Nephron (organoid): ENCODE results near the gene WBP1L.

Experiments
- H3K27ac Mint-ChIP-seq, 3 experiments: 2 replicates each; pipeline ENCODE4 v1.8.0; 2020; ENCODE audit warnings: mixed read lengths in 3 of 3, mild to moderate bottlenecking in 2 of 3, moderate library complexity in 1 of 3
- H3K27me3 Mint-ChIP-seq: 2 replicates; pipeline ENCODE4 v1.8.0; 2021; ENCODE audit warnings: low read depth, mild to moderate bottlenecking, moderate library complexity, mixed read lengths
- H3K36me3 Mint-ChIP-seq: 2 replicates; pipeline ENCODE4 v1.8.0; 2020; ENCODE audit warnings: low read depth, mixed read lengths
- H3K4me1 Mint-ChIP-seq: 2 replicates; pipeline ENCODE4 v1.8.0; 2020; ENCODE audit warnings: mixed read lengths
- H3K4me3 Mint-ChIP-seq, 3 experiments: 2 replicates each; pipeline ENCODE4 v1.8.0; 2020; ENCODE audit warnings: mild to moderate bottlenecking in 3 of 3, mixed read lengths in 3 of 3, moderate library complexity in 2 of 3
- H3K9me3 Mint-ChIP-seq: 2 replicates; pipeline ENCODE4 v1.8.0; 2020; ENCODE audit warnings: mixed read lengths
- CTCF ChIP-seq, 3 experiments: fragments of 200-600 bp; sonication (generic); IDR thresholded peaks; one replicate each; pipeline ENCODE4 v1.5.0; 2021; ENCODE audit warnings: antibody characterized with exemption in 3 of 3; ENCODE audit not compliant: unreplicated experiment in 3 of 3

WBP1L gene

DNA sequence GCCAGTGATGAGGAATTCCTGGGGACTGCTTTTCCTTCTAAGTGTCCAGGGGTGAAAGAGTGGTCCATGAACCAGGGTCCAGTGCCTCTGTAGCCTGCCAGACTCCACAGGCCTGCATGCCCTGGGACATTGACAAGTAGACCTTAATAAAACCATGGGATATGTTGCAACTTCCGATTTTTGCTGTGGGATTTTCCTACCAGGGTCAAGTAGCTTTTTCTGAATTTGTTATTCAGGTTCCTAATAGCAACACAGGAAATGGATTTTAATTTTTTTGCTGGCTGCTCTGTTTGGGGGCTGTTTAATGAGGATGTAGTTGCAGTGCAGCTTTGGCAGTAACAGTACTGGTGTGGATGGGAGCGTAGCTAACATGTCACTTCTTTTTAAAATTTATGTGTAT, 42.1 kb downstream of the WBP1L start:
- H3K36me3 Mint-ChIP-seq = peaks cover 27% of the 10 kb centered on the region
- H3K4me1 Mint-ChIP-seq = peaks cover 62% of the 10 kb centered on the region
- H3K27ac Mint-ChIP-seq = peak overlapping the region; percentile 41 to 91 (median 77)
- peaks cover 4% of the 10 kb centered on the region for H3K9me3 Mint-ChIP-seq
- H3K4me3 Mint-ChIP-seq = peak overlapping the region in 2 of 3 experiments; percentile 20 to 26
- TF ChIP-seq CTCF (IDR thresholded peaks at IDR 0.05; ENCODE audit: unreplicated experiment in 3 of 3) = no peak
- no peaks in the 10 kb centered on the region for H3K27me3 Mint-ChIP-seq

- Mint-ChIP-seq H3K27ac (peak overlapping the region; percentile 19 to 69 (median 46)), H3K27me3 (peaks cover 3% of the 10 kb centered on the region), H3K4me3 (no peak overlapping the region), H3K4me1 (peaks cover 61% of the 10 kb centered on the region), H3K36me3 (peaks cover 33% of the 10 kb centered on the region), H3K9me3 (peaks cover 4% of the 10 kb centered on the region)
- no peak for TF ChIP-seq CTCF (IDR thresholded peaks at IDR 0.05; ENCODE audit: unreplicated experiment in 3 of 3)
Measured at GRCh38 chr10:102791754-102792395, 48.1 kb downstream of the WBP1L start.

GRCh38 chr10:102795453-102796406, 52.0 kb downstream of the WBP1L start:
- Mint-ChIP-seq H3K9me3 (no peaks in the 10 kb centered on the region), H3K27ac (peak overlapping the region; percentile 35 to 70 (median 60))

GRCh38 chr10:102796407-102797176, 52.8 kb downstream of the WBP1L start:
- H3K9me3 Mint-ChIP-seq = no peaks in the 10 kb centered on the region
- H3K27ac Mint-ChIP-seq = peak overlapping the region; percentile 35 to 70 (median 60)
- H3K4me3 Mint-ChIP-seq = peak overlapping the region in 1 of 3 experiments; percentile 17
- peaks cover 3% of the 10 kb centered on the region for H3K27me3 Mint-ChIP-seq
- peaks cover 64% of the 10 kb centered on the region for H3K4me1 Mint-ChIP-seq
- peaks cover 42% of the 10 kb centered on the region for H3K36me3 Mint-ChIP-seq
- TF ChIP-seq CTCF (IDR thresholded peaks at IDR 0.05; ENCODE audit: unreplicated experiment in 3 of 3) = no peak

More at GRCh38 chr10:102795453-102796406, 52.0 kb downstream of the WBP1L start:
- H3K4me1 Mint-ChIP-seq = peaks cover 65% of the 10 kb centered on the region
- H3K27me3 Mint-ChIP-seq = peaks cover 3% of the 10 kb centered on the region
- peaks cover 43% of the 10 kb centered on the region for H3K36me3 Mint-ChIP-seq
- peak overlapping the region in 2 of 3 experiments; percentile 25 to 37 for H3K4me3 Mint-ChIP-seq
- TF ChIP-seq CTCF (IDR thresholded peaks at IDR 0.05; ENCODE audit: unreplicated experiment in 3 of 3) = no peak

GRCh38 chr10:102799691-102800471, 56.1 kb downstream of the WBP1L start:
- peaks cover 50% of the 10 kb centered on the region for H3K36me3 Mint-ChIP-seq
- H3K4me3 Mint-ChIP-seq = peak overlapping the region in 1 of 3 experiments; percentile 42
- peaks cover 3% of the 10 kb centered on the region for H3K27me3 Mint-ChIP-seq
- TF ChIP-seq CTCF (IDR thresholded peaks at IDR 0.05; ENCODE audit: unreplicated experiment in 3 of 3) = no peak
- peaks cover 68% of the 10 kb centered on the region for H3K4me1 Mint-ChIP-seq
- H3K9me3 Mint-ChIP-seq = no peaks in the 10 kb centered on the region
- peak overlapping the region; percentile 31 to 97 (median 83) for H3K27ac Mint-ChIP-seq
